HG03097 (cell line): Measurements from ENCODE around the gene SDK1.

Source experiments
- ATAC-seq: cut with Tn5 transposase; IDR thresholded peaks from one replicate; pipeline ENCODE4 v1.9.1; 2021; ENCODE audit not compliant: unreplicated experiment, low FRiP score

Gene SDK1

GRCh38 chr7:3510101-3511020 lies 209.3 kb downstream of the SDK1 start:
- no peak for ATAC-seq

- ATAC-seq: no peak
Measured at GRCh38 chr7:3517344-3517743, 216.3 kb downstream of the SDK1 start.

- no peak for ATAC-seq
Measured at GRCh38 chr7:3518546-3518945, 217.5 kb downstream of the SDK1 start.

- ATAC-seq: no peak
Measured at GRCh38 chr7:3520206-3520605, 219.2 kb downstream of the SDK1 start.

DNA sequence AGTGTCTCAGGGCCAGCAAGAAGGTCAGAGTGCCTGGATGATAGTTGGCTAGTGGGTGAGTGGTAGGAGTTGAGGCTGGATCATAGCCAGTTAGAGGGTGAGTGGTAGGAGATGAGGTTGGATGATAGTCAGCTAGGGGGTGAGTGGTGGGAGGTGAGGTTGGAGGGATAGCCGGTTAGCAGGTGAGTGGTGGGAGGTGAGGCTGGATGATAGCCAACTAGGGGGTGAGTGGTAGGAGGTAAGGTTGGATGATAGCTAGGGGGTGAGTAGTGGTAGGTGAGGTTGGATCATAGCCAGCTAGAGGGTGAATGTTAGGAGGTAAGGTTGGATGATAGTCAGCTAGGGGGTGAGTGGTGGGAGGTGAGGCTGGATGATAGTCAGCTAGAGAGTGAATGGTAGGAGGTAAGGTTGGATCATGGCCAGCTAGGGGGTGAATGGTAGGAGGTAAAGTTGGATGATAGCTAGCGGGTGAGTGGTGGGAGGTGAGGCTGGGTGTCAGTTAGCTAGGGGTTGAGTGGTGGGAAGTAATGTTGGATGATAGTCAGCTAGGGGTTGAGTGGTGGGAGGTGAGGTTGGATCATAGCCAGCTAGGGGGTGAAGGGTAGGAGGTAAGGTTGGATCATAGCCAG lies 226.6 kb downstream of the SDK1 start:
- ATAC-seq: no peak

GRCh38 chr7:3533040-3533439 lies 232.0 kb downstream of the SDK1 start:
- ATAC-seq: no peak

DNA sequence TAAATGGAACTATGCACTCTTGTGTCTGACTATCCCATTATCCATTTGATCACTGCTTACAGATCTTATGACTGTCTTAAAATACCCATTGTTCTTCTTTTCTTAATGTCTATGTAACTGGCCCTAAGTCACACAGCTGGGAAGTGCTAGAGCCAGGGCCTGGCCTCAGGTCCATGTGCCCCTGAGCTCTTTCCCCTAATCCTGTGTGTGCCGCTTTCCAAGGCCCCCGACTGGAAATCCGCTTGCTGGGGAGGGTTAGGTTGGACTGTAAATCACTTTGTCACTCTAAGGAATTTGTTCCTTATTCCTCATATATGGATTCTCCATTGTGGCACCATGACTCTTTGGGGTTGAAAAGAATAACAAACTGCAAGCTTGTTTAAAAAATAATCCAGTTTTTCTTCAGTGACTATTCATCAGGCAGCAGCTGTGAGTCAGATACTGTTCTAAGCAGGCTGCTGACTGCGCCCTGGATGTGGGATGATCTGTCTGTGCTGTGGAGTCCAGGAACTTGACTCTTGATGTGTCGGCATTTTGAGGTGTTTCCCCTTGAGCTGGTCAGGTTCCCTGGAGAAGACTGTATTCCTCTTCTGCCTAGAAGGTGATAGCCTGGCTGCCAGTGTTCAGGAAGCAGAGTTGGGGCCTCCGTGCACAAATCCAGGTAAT lies 236.3 kb downstream of the SDK1 start:
- no peak for ATAC-seq

- ATAC-seq: no peak
Measured at GRCh38 chr7:3538041-3538440, 237.0 kb downstream of the SDK1 start.

DNA sequence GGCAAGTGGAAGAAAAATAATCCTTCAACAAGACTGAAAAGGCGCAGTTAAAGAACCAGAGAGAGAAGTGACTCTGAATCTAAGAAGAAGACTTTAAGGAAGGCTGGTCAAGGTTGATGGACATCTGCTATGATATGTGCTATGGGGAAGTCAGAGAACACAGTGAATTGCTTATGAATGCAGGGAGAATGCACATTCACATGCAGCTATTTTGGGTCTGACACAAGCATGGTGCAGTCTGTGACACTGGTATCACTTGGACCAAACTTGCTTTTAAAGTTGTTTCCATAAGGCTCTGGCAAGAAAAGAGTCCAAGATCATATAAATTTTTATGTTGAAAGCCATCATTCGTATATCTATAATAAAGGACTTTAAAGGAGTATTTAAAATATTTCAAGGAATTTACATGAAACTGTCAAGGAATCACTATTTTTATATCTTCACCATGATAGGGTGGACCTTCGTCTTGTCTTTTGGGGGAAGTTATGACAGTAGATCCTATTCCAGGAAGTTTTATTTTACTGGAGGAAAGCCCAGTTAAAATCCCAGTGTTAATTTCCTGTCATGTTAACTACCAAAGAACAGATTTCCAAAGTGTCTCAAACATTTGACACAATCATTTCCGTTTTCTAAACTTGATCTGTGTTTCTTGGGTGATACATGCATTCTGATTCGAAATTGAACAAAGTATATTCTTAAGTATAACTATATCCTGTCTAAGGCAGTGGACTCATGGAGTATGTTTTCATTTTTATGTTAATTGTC lies 239.6 kb downstream of the SDK1 start:
- ATAC-seq: no peak

- ATAC-seq: no peak
Measured at GRCh38 chr7:3544202-3544601, 243.2 kb downstream of the SDK1 start.

GRCh38 chr7:3548815-3549214 lies 247.8 kb downstream of the SDK1 start:
- no peak for ATAC-seq

- no peak for ATAC-seq
Measured at GRCh38 chr7:3549601-3550000, 248.5 kb downstream of the SDK1 start.

- ATAC-seq: no peak
Measured at GRCh38 chr7:3551536-3551935, 250.5 kb downstream of the SDK1 start.

DNA sequence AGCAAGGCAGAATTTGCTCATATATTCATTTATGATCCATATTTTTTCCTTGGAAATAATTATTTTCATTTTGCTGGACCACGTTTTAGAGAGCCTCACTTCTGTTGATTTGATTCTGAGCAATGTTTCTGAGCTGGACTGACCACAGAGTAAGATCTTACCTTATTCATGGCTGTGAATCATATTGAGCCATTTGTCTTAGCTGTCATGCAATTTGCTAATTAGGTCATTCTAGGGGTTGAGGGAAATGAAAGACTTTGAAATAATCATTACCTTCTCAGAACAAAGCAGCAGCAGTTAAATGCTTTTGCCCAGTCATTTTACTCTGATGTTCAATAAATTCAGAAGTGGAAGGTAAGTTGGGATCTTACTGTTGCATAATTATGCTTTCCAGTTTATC lies 251.4 kb downstream of the SDK1 start:
- ATAC-seq: no peak

- ATAC-seq: no peak
Measured at GRCh38 chr7:3558400-3558799, 257.3 kb downstream of the SDK1 start.

DNA sequence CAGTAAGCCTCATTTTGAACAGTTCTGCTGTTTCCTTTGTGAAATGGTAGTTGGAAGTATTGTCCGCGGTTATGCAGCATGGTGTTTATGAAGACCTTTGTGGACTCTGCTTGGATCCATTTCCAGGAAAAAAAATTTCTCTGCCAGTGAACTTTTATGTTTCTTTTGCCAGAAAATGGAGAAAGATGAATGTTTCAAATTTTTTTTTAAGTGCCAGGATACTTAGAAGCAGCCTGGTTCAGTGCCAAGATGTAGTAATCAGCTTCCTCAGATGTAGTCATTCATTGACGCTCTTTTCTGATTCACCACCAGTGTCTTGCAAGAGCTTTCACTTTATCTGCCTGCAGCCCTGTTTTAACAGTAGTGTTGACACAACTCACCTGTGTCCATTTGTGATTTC lies 258.2 kb downstream of the SDK1 start:
- ATAC-seq: no peak

DNA sequence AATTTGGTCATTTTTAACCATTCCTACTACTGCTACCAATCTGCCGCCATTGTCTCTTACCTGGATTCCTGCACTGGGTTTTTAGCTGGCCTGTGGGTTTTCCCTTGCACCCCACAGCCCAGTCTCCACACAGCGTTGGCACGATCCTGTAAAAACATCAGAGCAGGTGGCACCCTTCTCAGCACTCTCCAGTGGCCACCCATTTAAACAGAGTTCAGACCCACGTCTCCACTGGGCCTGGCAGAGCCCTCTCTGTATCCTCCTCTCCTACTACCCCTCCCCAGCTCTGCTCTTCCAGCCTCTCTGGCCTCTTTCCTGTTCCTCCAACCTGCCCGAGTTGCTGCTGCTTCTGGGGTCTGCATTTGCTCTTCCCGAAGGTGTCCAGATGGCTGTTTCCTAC lies 259.4 kb downstream of the SDK1 start:
- no peak for ATAC-seq

GRCh38 chr7:3561932-3562331 lies 260.9 kb downstream of the SDK1 start:
- no peak for ATAC-seq

GRCh38 chr7:3564231-3564630 lies 263.2 kb downstream of the SDK1 start:
- ATAC-seq: no peak

DNA sequence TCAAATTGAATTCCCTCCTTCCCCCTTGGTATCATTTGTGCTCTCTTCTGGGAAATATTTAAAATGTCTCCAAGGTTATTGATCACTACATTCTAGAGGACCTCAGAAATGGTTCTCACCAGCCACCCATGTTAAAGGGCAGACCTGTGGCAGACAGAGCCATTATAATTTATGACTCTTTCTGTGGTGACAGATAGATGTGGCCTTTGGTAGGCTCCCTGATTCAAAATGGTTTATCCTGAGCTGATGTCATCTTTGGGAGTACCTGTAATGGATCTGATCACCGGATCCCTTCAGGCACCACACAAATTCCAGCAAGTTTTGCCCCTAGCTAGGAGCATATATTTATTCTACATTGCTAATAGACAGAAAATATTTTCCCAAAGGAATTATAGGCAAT lies 267.5 kb downstream of the SDK1 start:
- no peak for ATAC-seq

DNA sequence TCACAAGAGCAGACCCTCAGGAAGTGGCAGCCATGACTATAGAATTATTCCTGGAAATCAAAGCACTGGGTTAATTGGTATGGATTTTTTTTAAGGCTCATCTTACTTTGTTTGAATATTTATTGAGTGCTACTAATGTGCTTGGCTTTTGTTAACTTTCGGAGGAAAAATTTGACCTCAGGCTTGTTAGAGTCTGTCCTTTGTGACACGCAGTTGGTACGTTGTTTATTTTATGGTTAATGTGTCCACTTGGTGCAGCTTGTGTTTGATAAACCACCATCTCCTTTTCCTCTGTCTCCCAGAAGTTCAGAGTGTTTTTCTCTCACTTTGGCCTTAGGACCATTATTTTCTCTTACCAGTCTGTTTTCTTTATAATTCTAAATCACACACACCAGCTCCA lies 268.6 kb downstream of the SDK1 start:
- no peak for ATAC-seq
